Left lobe of liver (tissue), 2 donors: Measurements from ENCODE around the gene MSTO1. TPM values are rescaled to one million over a fixed set of nuclear protein-coding genes. Genes with fewer than 3 reads are reported as not detected.
"Not testable (repeated sequence)": the region's sequence is repeated elsewhere in the genome, so short reads cannot be mapped to it uniquely, and the experiment has no call there.

Experiments
- ATAC-seq: fragments of 200-7000 bp; cut with Tn5 transposase; one replicate; pipeline ENCODE4 v1.9.1; 2020; ENCODE audit warnings: mild to moderate bottlenecking, moderate library complexity
- DNase-seq: peaks from one replicate; pipeline ENCODE4 v3.0.0-alpha.2; 2020; ENCODE audit warnings: low spot score
- total RNA-seq: library from RNA; stranded (reverse); gene quantifications from one replicate; pipeline ENCODE4 v1.2.1, GENCODE V29; 2021
- donor health status: DM: no; HTN: no; CAD: no; lungs with moderate emphysema.
- donor health status: DM: no; HTN: yes; CAD: no.

The MSTO1 gene
- total RNA-seq, 1 donor from 2014 or later = 23.7 TPM

DNA sequence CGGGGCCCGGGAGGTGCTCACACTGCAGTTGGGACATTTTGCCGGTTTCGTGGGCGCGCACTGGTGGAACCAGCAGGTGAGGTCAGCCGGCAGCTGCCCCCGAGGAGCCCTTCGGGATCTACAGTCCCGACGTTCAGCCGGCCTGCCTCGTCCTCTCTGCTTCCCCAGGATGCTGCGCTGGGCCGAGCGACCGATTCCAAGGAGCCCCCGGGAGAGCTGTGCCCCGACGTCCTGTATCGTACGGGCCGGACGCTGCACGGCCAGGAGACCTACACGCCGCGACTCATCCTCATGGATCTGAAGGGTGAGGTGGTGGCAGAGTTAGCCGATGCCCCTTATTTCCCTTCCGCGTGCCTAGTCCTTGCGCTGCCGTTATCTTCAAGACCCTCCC lies 234 bp downstream of the MSTO1 start:
- DNase-seq = not testable (repeated sequence)
- peak; percentile 40 for ATAC-seq

DNA sequence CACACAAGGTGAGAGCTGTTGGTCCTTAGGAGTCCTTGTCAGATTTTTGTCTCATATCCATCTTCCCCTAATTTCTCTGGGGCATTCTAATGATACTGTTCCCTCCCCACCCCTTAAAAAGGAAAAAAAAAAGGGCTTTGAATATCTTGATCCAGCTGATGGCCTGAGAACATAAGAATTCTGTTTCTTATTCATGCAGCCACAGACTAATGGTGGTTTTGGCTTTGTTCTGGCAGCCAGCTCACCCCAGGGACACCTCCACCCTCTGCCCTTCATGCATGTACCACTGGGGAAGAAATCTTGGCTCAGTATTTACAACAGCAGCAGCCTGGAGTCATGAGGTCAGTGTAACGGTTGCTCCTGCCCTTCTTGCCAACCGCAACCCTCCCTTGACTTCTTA lies 3.2 kb downstream of the MSTO1 start:
- ATAC-seq, DNase-seq: not testable (repeated sequence)

- DNase-seq = no peak
These were observed 12.2 kb downstream of the MSTO1 start for GRCh38 chr1:155622191-155622590.

GRCh38 chr1:155623357-155623756 lies 13.3 kb downstream of the MSTO1 start:
- ATAC-seq (peak; percentile 52), DNase-seq (peak; percentile 69)

More at GRCh38 chr1:155622191-155622590, 12.2 kb downstream of the MSTO1 start:
- ATAC-seq = no peak

- DNase-seq, ATAC-seq: not testable (repeated sequence)
These were observed 16.4 kb downstream of the MSTO1 start for GRCh38 chr1:155626428-155626827.

DNA sequence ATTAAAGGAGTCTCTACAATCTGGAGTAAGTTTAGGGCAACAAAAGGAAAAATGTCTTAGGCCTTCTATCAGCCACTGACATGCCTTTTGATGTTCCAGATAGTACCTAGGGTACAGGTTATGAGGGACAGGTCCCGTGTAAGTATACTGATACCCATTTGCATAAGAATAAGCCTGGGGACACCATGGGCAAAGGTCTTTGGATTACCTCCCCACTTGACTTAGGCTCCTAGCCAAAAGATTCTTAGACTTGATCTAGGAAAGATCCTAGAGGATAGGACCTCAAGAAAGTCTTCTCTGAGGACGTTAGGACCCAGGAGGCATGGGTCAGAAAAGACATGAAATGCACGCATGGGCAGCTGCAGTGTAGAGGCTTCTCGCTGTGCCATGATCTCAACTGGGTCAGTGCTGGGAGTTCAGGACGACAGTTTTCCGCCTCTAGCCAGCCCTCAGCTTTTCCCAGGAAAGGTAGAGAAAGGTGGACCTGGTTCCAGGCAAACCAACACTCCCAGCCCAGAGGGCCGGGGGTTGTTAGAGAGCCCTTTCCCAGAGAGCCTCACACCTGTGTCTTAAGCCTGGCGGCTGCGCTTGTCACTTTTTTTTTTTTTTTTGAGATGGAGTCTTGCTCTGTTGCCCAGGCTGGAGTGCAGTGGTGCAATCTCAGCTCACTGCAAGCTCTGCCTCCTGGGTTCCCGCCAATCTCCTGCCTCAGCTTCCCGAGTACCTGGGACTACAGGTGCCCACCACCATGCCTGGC lies 26.6 kb downstream of the MSTO1 start:
- ATAC-seq = peak; percentile 61
- DNase-seq = peak; percentile 46

DNA sequence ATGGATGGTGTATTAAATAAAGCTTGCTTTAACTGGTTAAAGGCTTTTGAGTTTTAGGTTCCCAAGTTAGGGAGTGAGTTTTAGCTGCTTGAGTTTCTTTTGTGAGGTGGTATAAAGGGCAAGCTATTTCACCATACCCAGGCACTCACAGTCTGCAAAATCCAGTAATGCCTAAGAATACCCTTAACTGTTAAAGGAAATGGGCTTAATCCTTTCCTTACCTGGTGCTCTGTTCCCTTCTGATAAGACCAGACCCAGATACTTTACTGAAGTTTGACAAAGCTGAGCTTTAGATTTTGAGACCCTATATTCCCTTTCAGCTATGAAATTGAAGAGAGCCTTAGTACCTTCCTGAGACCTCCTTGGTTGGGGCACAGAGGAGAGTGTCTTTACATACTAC lies 30.3 kb downstream of the MSTO1 start:
- no peak for DNase-seq
- ATAC-seq = no peak

DNA sequence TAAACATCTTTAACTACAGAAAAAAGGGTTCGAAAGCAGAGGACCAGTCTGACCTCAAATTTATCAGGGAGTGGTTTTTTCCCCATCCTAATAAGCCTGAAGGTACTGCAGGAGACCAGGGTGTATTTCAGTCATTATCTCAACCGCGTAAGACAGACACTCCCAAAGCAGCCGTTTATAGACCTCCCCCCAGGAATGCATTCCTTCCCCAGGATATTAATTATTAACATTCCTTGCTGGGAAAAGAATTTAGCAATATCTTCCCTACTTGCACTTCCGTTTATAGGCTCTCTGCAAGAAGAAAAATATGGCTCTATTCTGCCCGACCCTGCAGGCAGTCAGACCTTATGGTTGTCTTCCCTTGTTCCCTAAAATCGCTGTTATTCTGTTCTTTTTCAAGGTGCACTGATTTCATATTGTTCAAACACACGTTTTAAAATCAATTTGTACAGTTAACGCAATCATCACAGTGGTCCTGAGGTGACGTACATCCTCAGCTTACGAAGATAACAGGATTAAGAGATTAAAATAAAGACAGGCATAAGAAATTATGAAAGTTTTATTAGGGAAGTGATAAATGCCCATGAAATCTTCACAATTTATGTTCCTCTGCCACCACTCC lies 32.7 kb downstream of the MSTO1 start:
- ATAC-seq = not testable (repeated sequence)

GRCh38 chr1:155643230-155643629 lies 33.2 kb downstream of the MSTO1 start:
- ATAC-seq (no peak), DNase-seq (no peak)

More for the DNA sequence above, 32.7 kb downstream of the MSTO1 start:
- DNase-seq = not testable (repeated sequence)

DNA sequence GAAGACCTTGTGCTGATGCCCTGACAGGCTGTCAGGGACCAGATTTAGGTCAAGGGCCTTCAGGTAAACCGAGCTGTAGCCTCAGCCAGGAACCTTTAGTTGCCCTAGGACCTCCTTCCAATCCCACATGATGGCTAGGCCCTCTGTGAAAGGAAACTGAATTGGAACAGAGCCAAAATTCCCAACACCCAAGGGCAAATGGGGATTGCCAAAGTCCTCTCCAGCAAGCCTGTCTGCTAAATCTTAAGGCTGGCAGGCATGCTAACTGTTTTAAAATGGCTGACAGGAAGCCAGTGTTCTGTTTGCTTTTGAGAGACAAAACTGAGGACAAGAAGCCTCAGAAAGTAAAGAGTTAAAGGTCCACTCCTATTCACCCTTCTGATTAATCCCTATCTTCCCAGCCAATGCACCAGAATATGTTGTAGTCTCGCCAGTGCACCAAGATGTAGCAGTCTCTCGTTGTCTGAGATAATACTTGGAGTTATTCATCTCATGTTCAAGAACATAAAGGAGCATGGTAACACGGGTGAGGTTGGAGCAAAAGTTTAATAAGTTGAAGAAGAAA lies 35.1 kb downstream of the MSTO1 start:
- DNase-seq (no peak), ATAC-seq (no peak)

DNA sequence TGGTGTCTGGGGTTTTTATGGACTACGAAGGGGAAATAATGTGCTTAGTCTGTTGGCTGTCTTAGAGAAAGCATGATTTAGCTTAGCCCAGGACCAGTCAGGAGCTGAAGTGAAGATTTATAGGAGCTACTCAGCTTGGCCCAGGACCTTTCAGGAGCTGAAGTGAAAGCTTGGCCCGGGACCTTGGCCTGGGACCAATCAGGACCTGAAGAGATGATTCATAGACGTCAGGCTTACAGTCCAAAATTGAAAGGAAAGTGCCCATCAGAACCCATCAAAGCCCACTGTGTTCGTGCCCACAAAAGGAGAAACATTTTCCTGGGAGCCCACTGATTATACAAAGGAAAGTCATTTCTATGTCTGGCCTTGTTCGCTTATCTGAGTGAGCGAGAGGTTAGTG lies 35.6 kb downstream of the MSTO1 start:
- DNase-seq (no peak), ATAC-seq (no peak)

DNA sequence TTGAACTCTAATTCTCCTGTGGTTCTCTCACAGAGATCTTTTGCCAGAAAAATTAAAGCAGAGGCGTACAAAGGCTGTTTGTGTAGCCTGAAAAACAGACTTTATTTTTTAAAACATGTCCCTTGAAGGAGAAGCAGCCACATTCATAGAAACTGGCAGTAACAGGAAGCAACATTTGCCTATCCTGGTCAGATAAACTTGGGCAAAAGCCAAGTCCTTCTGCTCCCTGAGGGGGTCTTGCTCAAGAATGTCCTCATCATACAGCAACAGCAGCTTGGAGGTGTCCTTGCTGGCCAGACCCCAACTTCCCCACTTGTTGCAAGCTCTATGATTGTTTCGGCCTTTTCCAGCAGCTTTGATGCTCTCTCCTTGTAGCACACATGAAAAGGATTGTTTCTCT lies 36.3 kb downstream of the MSTO1 start:
- DNase-seq (no peak), ATAC-seq (no peak)

DNA sequence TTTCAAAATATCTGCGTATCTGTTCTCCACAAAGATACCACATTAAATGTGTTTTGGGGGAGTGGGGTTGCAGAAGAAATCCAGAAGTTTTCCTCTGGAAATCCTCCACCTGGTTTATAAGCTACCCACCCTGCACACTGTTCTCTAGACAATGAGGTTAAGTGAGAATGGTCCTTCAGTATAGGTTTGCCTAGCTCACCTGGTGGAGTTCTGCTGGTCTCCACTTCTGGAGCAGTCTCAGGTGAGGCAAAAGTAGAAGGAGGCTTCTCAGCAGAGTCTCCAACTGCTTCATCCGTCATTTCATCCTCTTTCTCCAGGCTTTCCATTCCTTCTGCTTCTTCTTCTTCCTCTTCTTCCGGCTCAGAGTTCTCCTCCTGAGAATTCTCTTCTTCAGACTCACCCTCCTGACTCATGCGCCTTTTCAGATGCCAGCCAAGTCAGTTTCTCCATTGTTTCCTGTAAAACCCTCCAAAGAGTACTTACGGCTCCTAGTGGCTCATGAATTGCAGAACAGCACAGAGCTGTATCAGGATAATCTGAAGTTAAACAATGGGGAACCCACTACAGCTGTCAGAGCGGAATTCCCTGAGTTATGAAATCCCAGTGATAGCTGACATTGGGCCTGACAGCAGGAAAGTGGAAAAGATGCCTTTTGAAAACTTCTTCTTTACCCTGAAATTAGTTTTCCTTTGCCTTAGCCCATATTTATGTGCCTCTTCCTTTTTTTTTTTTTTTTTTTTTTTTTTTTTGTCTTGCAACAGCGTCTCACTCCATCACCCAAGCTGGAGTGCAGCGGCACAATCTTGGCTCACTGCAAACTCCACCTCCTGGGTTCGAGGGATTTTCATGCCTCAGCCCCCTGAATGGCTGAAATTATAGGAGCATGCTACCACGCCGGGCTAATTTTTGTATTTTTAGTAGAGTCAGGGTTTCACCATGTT lies 38.5 kb downstream of the MSTO1 start:
- no peak for DNase-seq
- ATAC-seq = peak; percentile 94

DNA sequence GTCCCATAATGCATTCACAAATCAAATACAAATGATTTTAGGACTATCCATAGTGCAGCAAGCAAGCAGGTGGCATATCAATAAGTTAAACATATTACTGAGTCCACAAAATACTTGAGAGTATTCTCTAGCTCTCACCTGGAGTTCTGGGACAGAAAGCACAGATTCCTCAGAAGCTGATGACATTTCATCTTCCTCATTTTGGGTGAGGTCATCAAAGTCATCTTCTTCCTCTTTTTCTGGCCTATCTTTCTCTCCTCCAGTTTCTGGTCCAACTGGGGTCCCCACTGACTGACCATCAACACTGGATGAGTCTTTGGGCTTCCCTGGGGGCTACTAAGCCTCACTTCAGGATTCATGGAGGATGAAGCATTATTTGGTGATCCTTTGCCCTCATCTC lies 39.7 kb downstream of the MSTO1 start:
- DNase-seq (no peak), ATAC-seq (no peak)

- DNase-seq = no peak
- no peak for ATAC-seq
These were observed 40.3 kb downstream of the MSTO1 start for GRCh38 chr1:155650231-155650757.

DNA sequence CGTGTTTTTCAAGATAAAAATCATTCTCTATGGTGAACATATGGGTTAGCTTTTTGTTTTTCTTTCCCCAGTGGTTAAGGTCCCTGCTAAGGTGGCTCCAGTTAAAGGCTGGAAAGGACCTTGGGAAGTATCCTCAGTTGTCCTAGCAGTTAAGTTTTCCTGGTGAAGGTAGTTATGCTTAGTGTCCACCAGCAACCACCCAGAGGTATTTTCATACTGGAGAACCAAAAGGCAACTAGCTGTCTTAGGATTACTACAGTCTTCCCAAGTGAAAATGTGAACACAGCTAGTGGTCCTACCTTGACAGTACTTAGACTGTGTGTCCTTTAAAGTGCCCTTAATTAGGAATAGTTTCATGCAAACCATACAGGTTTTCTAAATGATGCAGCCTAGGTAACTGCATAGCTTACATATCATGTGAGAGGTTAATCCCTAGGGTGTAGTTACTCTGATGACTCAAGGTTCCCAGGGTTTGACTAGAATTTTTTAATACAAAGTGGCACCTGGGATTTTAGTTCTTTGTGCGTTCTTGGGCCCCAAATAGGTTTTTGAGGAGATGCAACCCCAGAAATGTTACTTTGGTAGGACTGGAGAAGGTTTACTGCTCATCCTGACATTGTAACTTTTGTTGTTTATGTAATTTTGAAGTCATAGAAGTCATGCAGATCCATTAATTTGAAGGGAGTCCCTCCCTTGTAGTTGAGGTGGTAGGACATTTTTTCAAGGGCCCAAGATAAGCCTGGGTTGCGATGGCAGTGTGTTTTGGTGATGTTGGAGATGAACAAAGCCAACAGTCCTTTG lies 42.0 kb downstream of the MSTO1 start:
- DNase-seq (no peak), ATAC-seq (no peak)

GRCh38 chr1:155652951-155653350 lies 42.9 kb downstream of the MSTO1 start:
- ATAC-seq (no peak), DNase-seq (no peak)

DNA sequence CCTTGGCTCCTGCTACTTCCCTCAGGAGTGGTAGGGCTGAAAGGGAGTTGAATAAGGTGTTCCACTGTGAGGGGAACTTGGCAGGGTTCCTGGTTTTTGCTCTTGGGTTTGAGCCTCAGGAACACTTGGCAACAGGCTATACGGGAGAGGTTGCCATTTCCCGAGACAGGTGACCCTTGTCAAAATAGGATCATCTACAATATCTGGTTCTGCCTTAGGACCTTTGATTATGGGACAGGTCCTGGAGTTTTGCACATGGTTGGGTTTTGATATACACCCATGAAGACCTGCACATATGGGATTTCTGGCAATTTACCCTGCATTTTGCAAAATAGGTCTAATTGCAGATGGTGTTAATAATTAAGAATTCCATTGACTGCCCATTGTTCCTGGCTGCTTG lies 47.4 kb downstream of the MSTO1 start:
- DNase-seq (no peak), ATAC-seq (no peak)

- not testable (repeated sequence) for DNase-seq, ATAC-seq
These were observed 51.2 kb downstream of the MSTO1 start for GRCh38 chr1:155661239-155661638.
